Skin epidermis (tissue), 12 donors: ENCODE measurements around the gene NFYC.

Experiments used
- H3K27ac ChIP-seq, 21 experiments: fragments of 200-600 bp; sonication (generic) in 11 of 21; one replicate each; pipeline ENCODE4 v1.5.0; 2020; ENCODE audit warnings: mild to moderate bottlenecking in 3 of 21, inconsistent platforms in 2 of 21, moderate library complexity in 2 of 21
- H3K4me3 ChIP-seq, 7 experiments: fragments of 200-600 bp; sonication (generic) in 2 of 7; one replicate each; pipeline ENCODE4 v1.5.0; 2020; ENCODE audit warnings: inconsistent platforms in 2 of 7, mild to moderate bottlenecking in 2 of 7, moderate library complexity in 1 of 7

Gene NFYC

DNA sequence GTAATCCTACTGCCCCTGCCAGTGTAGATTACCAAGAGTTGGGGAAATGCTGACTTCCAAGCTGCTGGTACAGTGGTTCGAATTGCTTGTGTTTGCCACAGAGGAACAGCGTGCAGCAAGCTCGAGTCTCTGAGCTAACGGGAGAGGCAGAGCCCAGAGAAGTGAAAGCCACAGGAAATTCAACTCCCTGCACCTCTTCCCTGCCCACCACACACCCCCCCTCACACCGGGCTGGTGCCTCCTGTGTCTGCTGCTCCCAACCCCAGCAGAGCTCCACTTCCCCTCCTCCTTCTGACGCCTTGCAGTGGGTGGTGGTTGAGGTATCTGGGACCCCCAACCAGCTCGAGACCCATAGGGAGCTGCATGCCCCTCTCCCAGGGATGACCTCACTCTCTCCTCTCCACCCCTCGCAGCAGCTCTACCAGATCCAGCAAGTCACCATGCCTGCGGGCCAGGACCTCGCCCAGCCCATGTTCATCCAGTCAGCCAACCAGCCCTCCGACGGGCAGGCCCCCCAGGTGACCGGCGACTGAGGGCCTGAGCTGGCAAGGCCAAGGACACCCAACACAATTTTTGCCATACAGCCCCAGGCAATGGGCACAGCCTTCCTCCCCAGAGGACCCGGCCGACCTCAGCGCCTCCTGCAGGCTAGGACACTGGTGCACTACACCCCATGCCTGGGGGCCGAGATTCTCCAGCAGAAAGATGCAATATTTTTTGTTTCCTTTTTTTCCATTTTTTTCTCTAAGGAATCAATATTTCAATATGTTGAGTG lies 79.0 kb downstream of the NFYC start:
- Histone ChIP-seq H3K27ac (peak overlapping the region in 3 of 21 experiments; percentile 8 to 57 (median 10)), H3K4me3 (no peak overlapping the region)

DNA sequence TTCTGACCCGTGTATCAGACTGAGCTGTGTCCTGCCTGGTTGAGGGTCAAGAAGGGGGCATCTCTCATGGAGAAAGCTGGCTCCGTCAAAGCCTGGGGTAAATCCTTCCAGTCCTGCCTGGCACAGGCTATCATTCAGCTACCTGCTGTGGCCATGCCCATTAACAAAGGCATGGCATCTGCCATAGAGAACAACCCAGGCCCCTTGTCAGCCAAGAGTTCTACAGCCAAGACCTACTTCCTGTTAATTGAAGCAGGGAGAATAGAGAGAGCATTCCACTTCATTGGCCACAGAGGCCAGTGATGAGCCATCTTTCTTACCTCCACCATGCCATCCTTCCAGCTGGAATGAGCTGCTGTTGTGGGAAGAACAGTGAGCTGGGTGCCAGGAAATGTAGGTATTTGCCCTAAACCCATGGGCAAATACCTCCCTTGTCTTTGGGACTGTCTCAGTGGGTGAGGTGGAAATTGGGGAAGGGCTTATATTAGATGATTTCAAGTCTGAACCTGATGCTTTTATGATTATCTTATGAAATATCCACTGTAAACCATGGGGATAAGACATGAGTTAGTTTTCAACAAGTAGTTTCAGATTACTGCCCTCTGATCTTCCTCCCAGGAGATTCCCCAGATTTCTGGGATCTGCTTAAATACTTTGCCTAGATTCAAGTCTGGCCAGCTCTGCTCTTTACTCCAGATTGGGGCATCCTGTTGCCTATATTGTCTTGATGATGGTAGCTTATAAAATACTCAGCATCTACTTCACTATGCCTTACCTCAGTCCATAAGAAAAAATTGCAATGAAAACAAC lies 80.8 kb downstream of the NFYC start:
- Histone ChIP-seq H3K4me3 (no peak overlapping the region), H3K27ac (peak overlapping the region in 1 of 21 experiments; percentile 8)

DNA sequence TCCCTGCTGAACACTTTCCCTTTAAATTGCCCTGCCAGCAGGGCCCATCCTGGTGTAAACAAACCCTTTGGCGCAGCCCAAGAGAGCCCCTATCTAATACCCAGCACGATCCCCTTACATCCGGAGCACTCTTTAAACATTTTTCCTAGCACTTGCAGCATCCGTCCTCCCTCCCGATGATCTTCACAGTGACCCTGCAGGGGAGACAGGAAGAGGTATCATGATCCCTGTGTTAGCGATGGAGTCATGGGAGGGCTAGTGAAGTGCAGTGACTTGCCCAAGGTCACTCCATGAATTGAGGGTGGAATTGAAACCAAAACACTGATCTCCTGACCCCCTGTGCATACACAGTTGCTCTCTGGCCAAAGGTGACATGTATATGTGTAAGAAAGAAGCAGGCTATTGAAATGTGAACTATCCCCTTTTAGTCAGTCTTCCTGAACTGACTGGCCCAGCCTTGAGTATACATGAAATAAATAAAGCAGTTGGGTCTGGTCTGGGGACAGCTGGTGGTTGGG lies 82.3 kb downstream of the NFYC start:
- H3K4me3 ChIP-seq = no peak overlapping the region
- no peak overlapping the region for H3K27ac ChIP-seq

DNA sequence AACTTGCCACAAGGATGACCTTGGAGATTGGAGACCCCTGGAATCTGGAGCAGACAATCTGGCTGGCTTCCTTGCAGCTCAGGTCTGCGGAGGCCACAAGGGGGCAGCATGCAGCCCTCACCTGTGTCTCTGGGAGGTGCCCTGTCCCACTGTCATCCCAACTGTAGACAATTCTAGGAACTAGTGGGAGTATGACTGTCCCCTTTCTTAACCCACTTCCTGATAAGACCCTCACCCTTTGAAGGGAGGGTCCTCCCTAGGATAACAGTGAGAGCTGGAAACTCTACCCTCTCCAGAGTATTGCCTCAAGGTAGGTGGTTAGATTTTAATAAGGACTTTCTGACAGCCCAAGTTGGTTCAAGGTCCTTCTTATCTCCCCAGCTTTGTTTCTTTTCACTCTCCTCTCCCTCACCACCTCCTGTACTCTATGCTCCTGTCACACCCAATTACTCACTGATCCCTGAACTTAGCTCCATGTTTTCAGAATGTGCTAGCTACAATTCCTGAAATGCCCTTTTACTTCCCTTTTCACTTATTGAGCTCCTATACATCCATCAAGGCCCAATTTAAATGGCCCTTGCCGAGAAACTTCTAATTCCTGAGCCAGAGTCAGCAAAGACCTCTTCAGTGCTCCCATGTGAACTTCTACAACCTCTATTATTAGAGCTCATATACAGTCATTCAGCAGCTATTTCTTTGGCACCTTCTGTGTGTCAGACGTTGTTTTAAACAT lies 82.9 kb downstream of the NFYC start:
- no peak overlapping the region for H3K27ac ChIP-seq
- H3K4me3 ChIP-seq = no peak overlapping the region

DNA sequence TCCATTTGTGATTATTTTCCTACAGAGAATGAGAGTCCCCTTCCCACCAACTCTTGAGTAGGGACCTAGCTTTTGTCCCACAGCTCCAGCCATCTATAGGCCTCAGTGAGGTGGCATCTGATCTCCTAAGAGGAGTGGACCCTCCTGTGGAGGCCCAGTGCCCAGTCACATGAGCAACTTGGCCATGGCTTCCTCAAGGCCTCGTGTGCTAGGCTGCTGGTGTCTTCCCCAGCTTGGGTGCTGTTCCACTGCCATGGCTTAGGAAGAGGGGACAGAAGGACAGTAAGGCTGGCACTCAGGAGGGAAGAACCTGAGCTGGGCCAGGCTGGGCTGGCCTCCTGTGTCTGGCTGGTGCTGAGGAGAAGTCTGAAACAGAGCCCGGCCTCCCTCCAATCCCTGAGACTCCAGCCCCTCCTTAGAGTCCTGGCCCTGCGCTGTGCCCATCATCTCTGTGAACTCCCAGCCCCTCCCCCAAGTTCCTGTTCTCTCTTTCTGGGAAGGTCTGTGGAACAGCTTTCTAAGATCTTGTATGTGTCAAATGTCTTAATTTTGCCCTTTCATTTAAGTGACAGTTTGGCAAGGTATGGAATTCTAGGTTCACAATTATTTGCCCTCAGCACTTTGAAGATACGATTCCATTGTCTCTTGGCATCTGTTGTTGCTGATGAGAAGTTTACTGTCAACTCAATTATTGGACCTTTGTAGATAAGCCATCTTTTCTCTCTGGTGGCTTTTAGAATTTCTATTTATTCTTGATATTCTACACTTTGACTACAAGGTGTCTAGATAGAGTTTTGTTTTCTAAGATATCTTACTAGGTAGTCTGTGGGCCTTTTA lies 85.0 kb downstream of the NFYC start:
- Histone ChIP-seq H3K4me3 (no peak overlapping the region), H3K27ac (no peak overlapping the region)

DNA sequence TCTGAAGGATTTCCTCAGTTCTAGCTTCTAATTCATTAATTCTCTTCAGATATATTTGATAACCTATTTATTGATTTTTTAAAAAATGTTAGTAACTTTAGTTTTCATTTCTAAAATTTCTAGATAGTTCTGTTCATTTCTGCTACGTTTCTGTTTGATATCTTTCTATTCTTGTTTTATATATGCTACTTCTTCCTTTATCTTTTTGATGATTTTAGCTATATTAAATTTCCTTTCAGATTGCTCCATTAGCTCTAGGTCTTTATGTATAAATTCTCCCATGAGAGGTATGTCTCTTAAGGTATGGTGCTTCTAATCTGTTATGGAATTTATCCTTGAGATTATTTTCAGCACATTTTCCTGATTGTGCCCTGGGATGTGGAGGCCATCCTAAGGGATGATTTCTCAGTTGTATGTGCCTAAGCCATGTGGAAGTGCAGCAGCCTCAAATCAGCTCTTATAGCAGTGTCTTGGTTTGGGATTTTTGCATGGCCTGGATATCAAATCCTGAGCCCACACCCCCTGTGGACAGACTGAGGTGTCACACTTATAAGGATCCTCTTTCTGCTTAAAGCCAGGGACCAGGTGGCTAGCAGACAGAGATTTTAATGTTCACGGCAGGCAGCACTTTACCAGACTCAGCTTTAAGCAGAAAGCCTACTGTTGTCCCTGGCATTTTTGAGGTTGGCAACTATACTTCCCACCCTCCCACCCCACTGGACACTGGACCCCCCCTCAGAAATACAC lies 85.9 kb downstream of the NFYC start:
- H3K27ac ChIP-seq = no peak overlapping the region
- no peak overlapping the region for H3K4me3 ChIP-seq

DNA sequence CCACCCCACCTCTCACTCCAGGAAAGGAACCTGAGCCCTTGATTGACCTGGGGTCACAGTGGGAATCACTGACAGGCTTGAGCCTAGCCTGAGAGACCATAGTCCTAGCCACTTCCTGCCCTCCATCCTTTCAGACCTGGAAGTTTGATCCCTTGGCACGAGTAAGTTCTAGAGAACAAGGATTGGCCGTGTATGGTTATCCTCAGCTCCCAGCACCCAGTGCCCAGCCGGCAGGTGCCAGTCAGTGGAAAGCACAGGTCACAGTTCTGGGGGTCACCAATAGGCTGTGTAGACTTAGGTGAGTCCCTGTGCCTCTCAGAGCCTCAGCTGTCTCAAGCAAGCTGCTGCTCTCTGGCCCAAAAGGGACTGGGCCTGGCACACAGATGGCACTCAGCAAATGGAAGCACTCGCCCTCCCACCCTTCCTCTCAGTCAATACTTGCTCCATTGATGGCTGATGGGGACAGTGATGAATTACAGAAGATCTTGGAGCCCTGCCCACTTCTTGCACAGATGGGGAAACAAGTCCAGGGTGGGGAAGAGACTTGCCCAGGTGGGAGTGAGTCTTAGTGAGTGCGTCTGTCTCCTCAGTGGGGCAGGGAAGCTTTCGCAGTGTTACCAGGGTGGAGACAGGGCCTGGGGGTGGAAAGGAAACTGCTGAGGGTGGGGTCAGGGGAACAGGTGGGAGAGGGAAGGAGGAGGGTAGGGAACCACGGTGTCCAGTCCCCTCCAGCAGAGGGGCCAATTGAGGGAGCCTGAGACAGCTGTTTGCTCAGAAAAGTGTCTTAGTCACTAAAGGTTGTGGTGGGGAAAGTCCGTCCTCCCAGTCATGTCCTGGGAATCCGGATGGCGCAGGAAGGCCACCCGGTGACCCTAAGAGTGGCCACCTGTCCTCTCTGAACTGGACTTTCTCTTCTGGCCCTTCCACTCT lies 89.4 kb downstream of the NFYC start:
- no peak overlapping the region for H3K4me3 ChIP-seq
- H3K27ac ChIP-seq = no peak overlapping the region

DNA sequence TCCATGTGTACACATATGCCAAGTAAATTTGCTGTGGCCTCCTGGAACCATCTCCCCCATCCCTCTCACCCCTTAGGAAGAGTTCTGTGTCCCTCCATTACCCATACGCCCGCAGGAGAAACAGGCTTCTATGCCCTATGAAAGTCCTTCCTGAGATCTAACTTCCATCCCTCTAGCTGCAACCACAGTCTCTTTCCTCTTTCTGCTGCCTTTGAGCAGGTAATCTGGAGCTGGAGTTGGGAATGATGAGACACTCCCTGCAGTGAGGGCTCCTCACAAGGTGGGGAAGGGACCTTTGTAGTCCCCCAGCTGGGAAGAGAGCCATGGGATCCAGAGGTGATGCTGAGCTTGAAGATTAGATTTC lies 90.1 kb downstream of the NFYC start:
- Histone ChIP-seq H3K4me3 (no peak overlapping the region), H3K27ac (no peak overlapping the region)

DNA sequence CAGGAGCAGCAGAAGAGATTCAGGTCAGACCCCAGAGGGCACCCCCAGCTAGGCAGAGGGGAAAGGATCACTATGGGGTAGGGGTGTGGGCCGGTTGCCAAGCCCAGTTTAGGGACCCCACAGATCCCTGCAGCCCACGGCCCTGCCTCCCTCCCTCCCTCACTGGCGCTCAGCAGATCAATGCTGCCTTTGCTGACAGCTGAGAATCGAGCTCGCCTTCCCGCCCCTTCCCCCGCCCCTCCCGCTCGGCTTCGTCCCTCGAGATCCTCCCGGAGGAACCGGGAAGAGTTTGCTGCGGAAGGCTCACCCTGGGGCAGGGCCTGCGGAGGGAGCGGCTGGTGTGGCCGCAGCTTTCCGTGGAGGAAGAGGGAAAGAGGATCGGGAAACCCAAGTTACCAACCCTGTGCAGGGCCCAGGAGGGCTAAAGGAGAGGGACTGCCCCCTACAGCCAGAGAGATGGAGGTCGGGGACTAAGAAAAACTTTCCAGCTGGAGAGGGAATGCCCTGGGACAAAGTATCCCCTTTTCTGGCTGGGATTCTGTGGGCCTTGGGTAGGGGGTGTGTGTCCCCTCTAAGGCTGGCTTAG lies 91.0 kb downstream of the NFYC start:
- Histone ChIP-seq H3K27ac (no peak overlapping the region), H3K4me3 (no peak overlapping the region)

DNA sequence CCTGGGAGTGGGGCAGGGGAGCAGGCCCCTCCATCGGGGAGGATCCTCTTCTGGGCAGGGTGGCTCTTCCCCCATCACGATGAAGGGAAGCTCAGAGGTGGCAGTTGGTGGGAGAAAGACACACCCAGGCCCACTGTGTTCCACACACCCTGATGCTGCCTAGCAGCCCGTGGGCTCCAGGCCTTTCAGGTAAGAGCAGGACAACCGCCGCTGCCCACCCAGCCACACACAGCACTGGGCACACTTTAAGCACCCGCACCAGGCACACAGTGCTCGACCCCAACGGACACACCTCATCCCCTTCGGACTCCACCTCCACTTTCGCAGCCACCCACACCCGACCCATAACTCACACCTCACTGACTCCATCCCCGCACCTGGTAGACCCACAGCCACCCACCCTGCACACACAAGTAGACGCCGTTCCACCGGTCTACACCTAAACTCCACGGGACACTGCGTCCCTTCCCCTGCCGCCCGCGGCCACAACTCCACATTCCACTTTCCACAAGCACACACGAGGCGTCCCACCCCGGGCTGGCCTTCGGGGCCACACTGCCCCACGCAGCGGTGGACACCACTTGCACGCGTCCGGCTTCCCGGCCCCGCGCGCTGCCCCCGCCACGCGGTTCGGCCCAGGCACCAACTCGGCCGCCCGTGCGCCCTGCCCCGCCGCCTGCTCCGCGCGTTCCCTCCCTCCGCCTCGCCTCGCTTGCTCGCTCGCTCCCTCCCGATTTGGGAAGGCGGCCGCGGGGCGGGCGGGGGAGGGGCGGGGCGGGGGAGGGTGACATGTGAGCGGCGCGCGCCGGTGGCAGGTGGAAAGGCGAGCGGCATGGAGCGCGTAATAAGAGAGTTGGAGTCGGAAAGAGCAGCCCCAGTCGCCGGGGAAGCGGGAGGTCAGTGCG lies 91.7 kb downstream of the NFYC start, which contains the start of gene KCNQ4:
Gene KCNQ4, plus strand, starts transcription at position 787 of the 905 bp plus-strand sequence. CDS start 307 bp downstream, outside the sequence.
- H3K27ac ChIP-seq = peak within 1 kb of the TSS in 4 of 21 experiments; percentile 18 to 38 (median 23)

DNA sequence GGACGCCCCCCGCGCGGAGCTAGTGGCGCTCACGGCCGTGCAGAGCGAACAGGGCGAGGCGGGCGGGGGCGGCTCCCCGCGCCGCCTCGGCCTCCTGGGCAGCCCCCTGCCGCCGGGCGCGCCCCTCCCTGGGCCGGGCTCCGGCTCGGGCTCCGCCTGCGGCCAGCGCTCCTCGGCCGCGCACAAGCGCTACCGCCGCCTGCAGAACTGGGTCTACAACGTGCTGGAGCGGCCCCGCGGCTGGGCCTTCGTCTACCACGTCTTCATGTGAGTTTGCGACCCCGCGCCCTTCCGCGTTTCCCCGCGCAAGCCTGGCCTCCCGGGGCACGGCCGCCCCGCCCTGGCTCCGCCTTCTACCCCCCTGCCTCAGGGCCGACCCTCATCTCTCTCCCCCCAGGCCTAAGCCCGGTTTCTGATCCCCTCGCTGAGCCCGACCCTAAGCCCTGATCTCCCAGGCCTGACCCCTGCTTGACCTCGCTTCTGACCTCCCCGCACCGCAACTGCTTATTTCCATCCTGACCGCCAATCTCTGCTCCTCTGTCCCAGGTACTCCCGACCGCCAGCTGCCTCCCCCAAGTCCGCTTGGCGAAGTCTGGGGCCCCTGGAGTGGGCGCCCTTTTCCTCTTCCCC lies 92.8 kb downstream of the NFYC start:
- peak overlapping the region in 5 of 7 experiments; percentile 6 to 44 (median 20) for H3K4me3 ChIP-seq

More for the DNA sequence above, 91.7 kb downstream of the NFYC start, which contains the start of gene KCNQ4:
- peak within 1 kb of the TSS; percentile 28 to 44 (median 31) for H3K4me3 ChIP-seq

DNA sequence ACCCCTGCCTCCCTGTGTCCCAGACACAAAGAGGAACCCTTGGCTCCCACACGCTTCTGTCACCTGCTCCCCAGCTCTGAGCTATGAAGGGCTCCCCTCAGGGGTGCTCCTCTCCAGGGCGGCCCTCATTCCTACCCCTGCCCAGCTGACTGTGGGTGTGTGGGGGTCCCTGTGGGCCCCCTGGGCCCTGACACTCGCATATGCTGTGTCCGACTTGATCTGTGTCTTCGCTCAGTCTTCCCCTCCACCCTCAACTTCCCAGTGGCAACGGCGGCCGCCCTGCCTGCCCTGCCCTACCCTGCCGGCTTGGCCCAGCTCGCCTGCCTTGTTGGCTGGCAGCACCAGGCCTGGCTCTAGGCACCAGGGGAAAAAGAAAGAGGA lies 93.3 kb downstream of the NFYC start:
- peak overlapping the region in 4 of 21 experiments; percentile 21 to 38 (median 32) for H3K27ac ChIP-seq
- H3K4me3 ChIP-seq = peak overlapping the region in 2 of 7 experiments; percentile 39 to 44

More for the DNA sequence above, 92.8 kb downstream of the NFYC start:
- peak overlapping the region in 4 of 21 experiments; percentile 18 to 38 (median 23) for H3K27ac ChIP-seq

DNA sequence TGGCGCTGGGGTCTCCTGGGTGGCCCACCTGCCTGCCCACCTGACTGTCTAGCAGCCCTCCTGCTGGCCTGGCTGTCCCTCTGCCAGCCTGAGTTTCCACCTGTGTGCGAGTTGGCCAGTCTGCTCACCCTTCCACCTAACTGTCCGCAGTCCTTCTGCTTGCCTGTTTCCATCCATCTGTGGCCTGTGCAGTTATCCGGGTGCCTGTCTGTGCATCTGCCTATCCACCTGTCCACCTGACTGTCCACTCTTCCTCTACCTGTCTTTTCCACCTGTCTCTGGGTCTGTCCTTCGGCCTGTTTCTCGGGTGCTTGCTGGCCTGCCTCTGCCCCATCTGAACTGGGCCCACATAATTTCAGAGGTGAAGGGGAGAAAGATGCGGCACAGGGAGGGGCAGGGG lies 93.9 kb downstream of the NFYC start:
- Histone ChIP-seq H3K27ac (peak overlapping the region in 1 of 21 experiments; percentile 38), H3K4me3 (no peak overlapping the region)

DNA sequence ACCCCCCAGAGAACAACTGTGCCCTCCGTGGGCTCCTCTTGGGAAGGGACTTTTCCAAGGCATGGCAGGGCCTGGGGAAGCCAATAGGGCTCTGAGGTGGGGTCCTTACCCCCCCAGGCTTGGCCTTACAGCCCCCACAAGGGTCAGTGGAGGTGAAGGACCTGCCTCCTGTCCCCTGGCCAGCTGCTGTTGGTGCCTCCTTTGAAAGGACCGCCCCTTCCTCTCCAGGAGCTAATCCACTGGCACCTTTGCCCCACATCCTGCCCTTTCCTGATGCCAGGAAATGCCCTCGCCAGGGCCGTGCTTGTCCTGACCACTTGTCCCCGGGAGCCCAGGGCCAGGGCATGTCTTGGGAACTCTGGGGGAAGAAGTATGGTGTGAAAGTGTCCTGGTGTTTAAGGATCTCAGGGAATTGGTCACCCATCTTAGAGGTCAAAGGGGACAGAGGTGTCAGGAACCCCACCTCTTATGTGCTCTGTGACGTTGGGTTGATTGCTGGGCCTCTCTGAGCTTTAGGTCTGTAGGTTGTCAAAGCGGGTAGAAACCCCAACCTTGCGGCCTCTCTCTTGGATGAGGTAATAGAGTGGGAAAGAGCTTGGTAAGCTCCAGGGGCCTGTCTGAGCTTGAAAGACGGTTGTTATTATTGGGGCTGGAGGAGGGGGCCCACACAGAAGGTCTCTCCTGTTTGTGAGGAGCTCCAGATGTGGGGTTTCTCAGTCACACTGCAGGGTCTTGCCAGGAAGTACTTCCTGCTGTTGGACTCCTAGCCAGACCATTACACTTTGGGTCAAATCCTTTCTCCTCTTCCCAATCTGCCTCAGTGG lies 94.9 kb downstream of the NFYC start:
- H3K27ac ChIP-seq = peak overlapping the region in 1 of 21 experiments; percentile 30
- no peak overlapping the region for H3K4me3 ChIP-seq
